ENCODE data around the gene FRMD4B.

The FRMD4B gene

GRCh38 chr3:69197922-69198530 is 187.9 kb downstream of the FRMD4B start:
- DNase-seq = no peak

- no peak for DNase-seq
Measured at GRCh38 chr3:69197455-69197854, 188.4 kb downstream of the FRMD4B start.

GRCh38 chr3:69196876-69197275 is 189.0 kb downstream of the FRMD4B start:
- no peak for DNase-seq

- DNase-seq = no peak
Measured at GRCh38 chr3:69194431-69195165, 191.3 kb downstream of the FRMD4B start.

GRCh38 chr3:69193749-69194148 is 192.1 kb downstream of the FRMD4B start:
- DNase-seq = no peak

- DNase-seq = no peak
Measured at GRCh38 chr3:69191516-69191915, 194.4 kb downstream of the FRMD4B start.

- DNase-seq = no peak
Measured at GRCh38 chr3:69189487-69189886, 196.4 kb downstream of the FRMD4B start.

- DNase-seq = no peak
Measured at GRCh38 chr3:69186575-69187093, 199.3 kb downstream of the FRMD4B start.

GRCh38 chr3:69182588-69183316 is 203.1 kb downstream of the FRMD4B start:
- no peak for DNase-seq

GRCh38 chr3:69181592-69182211 is 204.2 kb downstream of the FRMD4B start:
- DNase-seq = no peak

- no peak for DNase-seq
Measured at GRCh38 chr3:69180869-69181591, 204.9 kb downstream of the FRMD4B start.

- no peak for DNase-seq
Measured at GRCh38 chr3:69179740-69180372, 206.0 kb downstream of the FRMD4B start.

GRCh38 chr3:69178838-69179739 is 206.8 kb downstream of the FRMD4B start:
- no peak for DNase-seq

- no peak for DNase-seq
Measured at GRCh38 chr3:69178082-69178481, 207.8 kb downstream of the FRMD4B start.

GRCh38 chr3:69174871-69175737 is 210.8 kb downstream of the FRMD4B start:
- no peak for DNase-seq

- no peak for DNase-seq
Measured at GRCh38 chr3:69174445-69174844, 211.4 kb downstream of the FRMD4B start.

GRCh38 chr3:69172058-69172457 is 213.8 kb downstream of the FRMD4B start:
- no peak for DNase-seq

GRCh38 chr3:69166446-69166845 is 219.4 kb downstream of the FRMD4B start:
- no peak for DNase-seq

GRCh38 chr3:69165744-69166143 is 220.1 kb downstream of the FRMD4B start:
- DNase-seq = no peak

- no peak for DNase-seq
Measured at GRCh38 chr3:69164296-69164695, 221.6 kb downstream of the FRMD4B start.
